ENCODE measurements around the gene CASP12. TPM values are rescaled to one million over a fixed set of nuclear protein-coding genes. Genes with fewer than 3 reads are reported as not detected.
A peak's percentile ranks its signal among the peaks of the same experiment; 100 is the strongest.

Gene CASP12
- polyA plus RNA-seq, 1 donor: 0.34 TPM

DNA sequence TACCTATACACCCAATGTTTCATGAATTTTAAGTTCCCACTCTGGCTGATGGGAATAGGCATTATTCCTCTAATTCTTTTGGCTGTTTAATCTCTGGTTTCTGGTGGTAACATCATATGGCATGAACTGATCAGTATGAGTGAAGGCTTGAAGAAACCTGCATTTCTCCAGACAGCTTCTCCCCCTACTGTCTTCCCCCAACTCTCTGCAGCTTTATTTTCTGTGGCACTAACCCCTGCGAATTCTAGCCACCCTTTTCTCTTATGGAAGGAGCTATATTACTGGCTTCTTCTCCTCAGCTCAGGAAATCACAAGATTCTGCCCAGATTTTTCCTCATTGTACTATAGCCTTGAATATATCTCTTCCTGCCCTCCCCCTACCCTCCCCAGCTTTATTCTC, 57.1 kb downstream of the CASP12 start:
- no peak for DNase-seq (ENCODE audit: low read depth)

DNA sequence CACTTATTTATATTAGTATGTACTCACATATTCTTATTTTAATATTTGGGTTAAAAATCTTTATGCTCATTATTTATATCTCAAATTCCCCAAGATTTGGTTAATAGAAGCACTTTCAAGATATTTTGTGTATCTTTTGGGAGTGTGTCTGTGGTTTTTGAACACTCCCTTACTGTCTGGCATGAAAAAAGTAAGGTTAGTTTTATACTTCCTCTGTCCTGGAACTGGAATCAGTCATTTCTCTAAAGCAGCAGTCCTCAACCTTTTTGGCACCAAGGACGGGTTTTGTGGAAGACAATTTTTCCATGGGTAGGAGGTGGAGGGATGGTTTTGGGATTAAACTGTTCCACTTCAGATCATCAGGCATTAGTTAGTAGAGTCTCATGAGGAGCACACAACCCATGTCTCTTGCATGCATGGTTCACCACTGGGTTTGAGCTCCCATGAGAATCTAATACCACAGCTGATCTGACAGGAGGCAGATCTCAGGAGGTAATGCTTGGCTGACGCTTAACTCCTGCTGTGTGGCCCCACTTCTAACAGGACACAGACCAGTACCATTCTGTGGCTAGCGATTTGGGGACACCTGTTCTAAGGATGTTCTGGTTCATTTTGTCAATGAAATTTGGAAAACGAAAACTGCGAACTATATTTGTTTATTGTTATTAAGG, 60.2 kb downstream of the CASP12 start:
- DNase-seq (ENCODE audit: low read depth): no peak

DNA sequence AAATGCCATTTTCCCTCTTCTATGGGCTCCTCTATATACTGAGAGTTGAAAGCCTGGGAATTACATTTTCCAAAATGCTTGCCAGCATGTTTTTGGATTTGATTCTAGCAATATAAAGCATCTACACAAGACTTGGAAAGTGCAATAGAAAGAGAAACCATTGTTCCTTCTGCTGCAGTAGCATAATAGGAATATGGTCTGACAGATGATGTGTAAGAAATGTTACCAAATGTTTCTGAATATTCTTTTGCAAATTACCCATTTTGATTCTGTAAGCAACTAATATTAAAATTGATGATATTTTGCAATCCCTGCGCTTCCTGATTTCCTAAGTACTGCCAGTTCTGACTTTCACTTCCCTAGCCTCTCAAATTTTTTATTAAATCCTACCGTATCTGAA, 61.6 kb downstream of the CASP12 start:
- peak; percentile 13 for DNase-seq (ENCODE audit: low read depth)

Other genes with a start within 250 kb of the CASP12 start
- 23.0 TPM for gene CASP4, start 70.1 kb upstream of the CASP12 start, polyA plus RNA-seq (ENCODE audit: insufficient read length)
- not detected for gene CASP5, start 124.7 kb upstream of the CASP12 start, polyA plus RNA-seq (ENCODE audit: insufficient read length)
- gene CASP1, start 136.7 kb upstream of the CASP12 start, polyA plus RNA-seq (ENCODE audit: insufficient read length): 6.5 TPM
- 5.3 TPM for gene CARD16, start 146.9 kb upstream of the CASP12 start, polyA plus RNA-seq (ENCODE audit: insufficient read length)
- gene CARD18, start 241.3 kb upstream of the CASP12 start, polyA plus RNA-seq (ENCODE audit: insufficient read length): not detected

Data from forelimb muscle (tissue), 1 donor.